HepG2 (cell line): Measurements from ENCODE around the gene ADGRG1. TPM values are rescaled to one million over a fixed set of nuclear protein-coding genes. Genes with fewer than 3 reads are reported as not detected.
A peak's percentile ranks its signal among the peaks of the same experiment; 100 is the strongest.

ENCODE experiments used
- AKAP8 ChIP-seq: sonication (generic); formaldehyde crosslinking; IDR thresholded peaks from 2 replicates; pipeline ENCODE4 v1.5.1; 2020; ENCODE audit warnings: mild to moderate bottlenecking, missing genetic modification reagents
- ARNTL ChIP-seq: sonication (generic); formaldehyde crosslinking; IDR thresholded peaks from 2 replicates; pipeline ENCODE4 v1.4.0; 2020; ENCODE audit warnings: mild to moderate bottlenecking, missing genetic modification reagents
- BCL6 ChIP-seq: IDR thresholded peaks from 2 replicates; pipeline ENCODE4 v1.6.1; 2016; ENCODE audit warnings: missing genetic modification reagents, missing compliant biosample characterization
- CREB1 ChIP-seq, 2 experiments: fragments of 450-650 bp in 1 of 2; IDR thresholded peaks; 2 replicates each; pipeline ENCODE4 v1.6.1; 2016 to 2017; ENCODE audit warnings: control low read depth in 1 of 2, mild to moderate bottlenecking in 1 of 2, missing compliant biosample characterization in 1 of 2, missing genetic modification characterization in 1 of 2
- HNF4G ChIP-seq, 2 experiments: sonication (generic) in 1 of 2; formaldehyde crosslinking in 1 of 2; IDR thresholded peaks; 2 replicates each; pipeline versions ENCODE4 v1.4.0 to v1.6.1; 2011 to 2020; ENCODE audit warnings: borderline replicate concordance in 2 of 2, low read depth in 2 of 2, mild to moderate bottlenecking in 2 of 2, low read length in 1 of 2, missing genetic modification reagents in 1 of 2, moderate library complexity in 1 of 2
- KDM3A ChIP-seq: IDR thresholded peaks from 2 replicates; pipeline ENCODE4 v1.6.1; 2018; ENCODE audit warnings: low read depth, missing compliant biosample characterization
- KLF16 ChIP-seq, 2 experiments: sonication (generic) in 1 of 2; formaldehyde crosslinking in 1 of 2; IDR thresholded peaks; 2 replicates each; pipeline versions ENCODE4 v1.6.1 to v1.8.0; 2016 to 2023; ENCODE audit warnings: missing genetic modification reagents in 2 of 2, missing compliant biosample characterization in 1 of 2
- MXD4 ChIP-seq: IDR thresholded peaks from 2 replicates; pipeline ENCODE4 v1.6.1; 2016; ENCODE audit warnings: mild to moderate bottlenecking, missing biosample characterization, missing genetic modification reagents
- NFE2L1 ChIP-seq: sonication (generic); formaldehyde crosslinking; IDR thresholded peaks from 2 replicates; pipeline ENCODE4 v1.4.0; 2020; ENCODE audit warnings: missing genetic modification reagents, mild to moderate bottlenecking, borderline replicate concordance
- RAD21 ChIP-seq: fragments of 450-650 bp; formaldehyde crosslinking; IDR thresholded peaks from 2 replicates; pipeline ENCODE4 v1.5.0; 2020; ENCODE audit warnings: mild to moderate bottlenecking
- SALL2 ChIP-seq: sonication (generic); formaldehyde crosslinking; IDR thresholded peaks from 2 replicates; pipeline ENCODE4 v1.8.1; 2023; ENCODE audit warnings: mild to moderate bottlenecking, missing genetic modification reagents, inconsistent platforms
- SCMH1 ChIP-seq: sonication (generic); formaldehyde crosslinking; IDR thresholded peaks from 2 replicates; pipeline ENCODE4 v1.9.0; 2021; ENCODE audit warnings: missing genetic modification reagents, mild to moderate bottlenecking, borderline replicate concordance
- SMARCE1 ChIP-seq: fragments of 450-650 bp; IDR thresholded peaks from 2 replicates; pipeline ENCODE4 v1.6.1; 2017; ENCODE audit warnings: borderline replicate concordance
- SP140L ChIP-seq: sonication (generic); formaldehyde crosslinking; IDR thresholded peaks from 2 replicates; pipeline ENCODE4 v1.4.0; 2020; ENCODE audit warnings: missing genetic modification reagents, borderline replicate concordance
- SSRP1 ChIP-seq: IDR thresholded peaks from 2 replicates; pipeline ENCODE4 v1.6.1; 2016; ENCODE audit warnings: control low read depth
- TCF7L2 ChIP-seq: IDR thresholded peaks from 2 replicates; pipeline ENCODE4 v1.6.1; 2011; ENCODE audit warnings: mild to moderate bottlenecking, low read depth, low read length, moderate library complexity
- ZBTB8A ChIP-seq: sonication (generic); formaldehyde crosslinking; IDR thresholded peaks from 2 replicates; pipeline ENCODE4 v1.4.0; 2020; ENCODE audit warnings: mild to moderate bottlenecking, low read depth, missing genetic modification reagents, borderline replicate concordance
- ZEB1 ChIP-seq: IDR thresholded peaks from 2 replicates; pipeline ENCODE4 v1.6.1; 2012; ENCODE audit warnings: mild to moderate bottlenecking, low read depth, inconsistent platforms; ENCODE audit not compliant: insufficient replicate concordance
- ZNF350 ChIP-seq: sonication (generic); formaldehyde crosslinking; IDR thresholded peaks from 2 replicates; pipeline ENCODE4 v1.4.0; 2020; ENCODE audit warnings: mild to moderate bottlenecking, low read depth, missing genetic modification reagents, borderline replicate concordance
- polyA plus RNA-seq, 8 experiments: library from polyadenylated mRNA; depleted of rRNA in 3 of 8; stranded (reverse) in 7 of 8; unstranded in 1 of 8; fragments of >200 nt; fragmentation: Illumina TruSeq in 4 of 8; extraction: Trizol in 4 of 8; gene quantifications; 2 replicates each; pipeline versions ENCODE4 v1.2.1 to v1.2.3, GENCODE V29; 2011 to 2016; ENCODE audit warnings: low read depth in 4 of 8, missing spikeins in 1 of 8, mixed read lengths in 1 of 8; ENCODE audit not compliant: insufficient read depth in 1 of 8
- total RNA-seq, 5 experiments: library from RNA; depleted of rRNA; stranded (reverse); fragments of >200 nt; fragmentation: Illumina TruSeq; extraction: Trizol; gene quantifications; 2 replicates each; pipeline ENCODE4 v1.2.3, GENCODE V29; 2016; ENCODE audit warnings: low read depth in 1 of 5
- TF ChIP-seq, protein P1 (sequence below): sonication (generic); formaldehyde crosslinking; IDR thresholded peaks from 2 replicates; pipeline ENCODE4 v1.5.1; 2020; ENCODE audit warnings: mild to moderate bottlenecking, missing genetic modification reagents, borderline replicate concordance
- TF ChIP-seq, protein P2 (sequence below): sonication (generic); formaldehyde crosslinking; IDR thresholded peaks from 2 replicates; pipeline ENCODE4 v1.8.0; 2022; ENCODE audit warnings: low read depth, missing genetic modification reagents
- TF ChIP-seq, protein P3 (sequence below): sonication (generic); formaldehyde crosslinking; IDR thresholded peaks from 2 replicates; pipeline ENCODE4 v1.8.1; 2023; ENCODE audit warnings: mild to moderate bottlenecking, inconsistent platforms, moderate library complexity, missing genetic modification reagents, borderline replicate concordance
- TF ChIP-seq, protein P4 (sequence below): sonication (generic); formaldehyde crosslinking; IDR thresholded peaks from 2 replicates; pipeline ENCODE4 v1.5.1; 2020; ENCODE audit warnings: missing genetic modification reagents, mild to moderate bottlenecking, borderline replicate concordance

Gene ADGRG1
- total and polyA plus RNA-seq, 2 of the 13 experiments (the other 11 are each of a cell fraction or from before 2014, with no cell fraction given) = 2.7 to 5.9 TPM

DNA sequence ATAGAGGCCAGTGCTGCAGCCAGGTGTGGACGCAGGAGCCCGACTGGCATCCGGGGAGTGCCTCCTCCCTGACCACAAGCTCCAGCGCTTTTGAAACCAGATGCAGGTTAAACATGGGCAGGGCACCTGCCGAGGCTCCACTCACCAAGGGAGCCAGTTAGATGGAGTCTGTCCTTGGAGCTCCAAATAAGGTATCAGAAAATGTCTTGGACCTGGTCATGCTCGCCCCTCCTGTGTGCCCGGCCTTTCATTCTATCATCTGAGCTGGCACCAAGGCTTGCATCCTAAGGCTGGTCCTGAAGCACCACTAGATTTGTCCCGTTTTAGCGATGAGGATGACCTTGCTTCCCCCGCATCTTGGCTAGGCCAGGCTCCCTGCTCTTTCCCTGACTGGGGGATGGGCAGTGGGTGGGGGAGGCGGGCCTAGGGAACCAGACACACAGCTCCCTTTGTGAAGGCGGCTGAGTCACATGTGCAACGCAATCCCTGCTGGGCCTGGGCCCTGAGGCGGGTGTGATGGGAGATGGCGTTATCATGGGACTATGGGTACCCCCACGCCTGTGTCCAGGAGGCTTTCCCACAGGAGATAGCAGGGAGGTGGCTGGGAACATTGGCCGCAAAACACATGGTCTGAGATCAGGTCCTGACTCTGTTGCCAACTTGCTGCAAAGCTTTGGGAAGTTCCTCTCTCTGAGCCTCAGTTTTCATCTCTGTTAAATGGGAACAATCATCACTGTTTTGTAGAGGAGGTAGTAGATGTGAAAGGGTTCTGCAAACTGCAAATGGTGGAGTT is 5.0 kb upstream of the ADGRG1 start (continued):
- TF ChIP-seq, protein P1, sequence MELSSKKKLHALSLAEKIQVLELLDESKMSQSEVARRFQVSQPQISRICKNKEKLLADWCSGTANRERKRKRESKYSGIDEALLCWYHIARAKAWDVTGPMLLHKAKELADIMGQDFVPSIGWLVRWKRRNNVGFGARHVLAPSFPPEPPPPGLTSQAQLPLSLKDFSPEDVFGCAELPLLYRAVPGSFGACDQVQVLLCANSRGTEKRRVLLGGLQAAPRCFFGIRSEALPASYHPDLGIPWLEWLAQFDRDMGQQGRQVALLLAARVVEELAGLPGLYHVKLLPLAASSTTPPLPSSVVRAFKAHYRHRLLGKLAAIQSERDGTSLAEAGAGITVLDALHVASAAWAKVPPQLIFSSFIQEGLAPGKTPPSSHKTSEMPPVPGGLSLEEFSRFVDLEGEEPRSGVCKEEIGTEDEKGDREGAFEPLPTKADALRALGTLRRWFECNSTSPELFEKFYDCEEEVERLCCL (CRISPR knock-in tag) = no peak
- TF ChIP-seq HNF4G (IDR thresholded peaks at IDR 0.05; ENCODE audit: borderline replicate concordance, low read depth, low read length) = no peak; the same call in 1 of the 2 replicates
- TF ChIP-seq HNF4G (CRISPR knock-in tag; IDR thresholded peaks at IDR 0.05; ENCODE audit: borderline replicate concordance, low read depth) = no peak
- no peak for TF ChIP-seq ZBTB8A (CRISPR knock-in tag)
- no peak for TF ChIP-seq MXD4 (CRISPR knock-in tag)
- 0 out of 2 replicates have a peak, but pooled peaks have one; percentile 23 for TF ChIP-seq ARNTL (CRISPR knock-in tag)
- TF ChIP-seq CREB1 (IDR thresholded peaks at IDR 0.05) = no peak
- TF ChIP-seq CREB1 (CRISPR knock-in tag; IDR thresholded peaks at IDR 0.05) = no peak
- no peak for TF ChIP-seq TCF7L2
- TF ChIP-seq, protein P2, sequence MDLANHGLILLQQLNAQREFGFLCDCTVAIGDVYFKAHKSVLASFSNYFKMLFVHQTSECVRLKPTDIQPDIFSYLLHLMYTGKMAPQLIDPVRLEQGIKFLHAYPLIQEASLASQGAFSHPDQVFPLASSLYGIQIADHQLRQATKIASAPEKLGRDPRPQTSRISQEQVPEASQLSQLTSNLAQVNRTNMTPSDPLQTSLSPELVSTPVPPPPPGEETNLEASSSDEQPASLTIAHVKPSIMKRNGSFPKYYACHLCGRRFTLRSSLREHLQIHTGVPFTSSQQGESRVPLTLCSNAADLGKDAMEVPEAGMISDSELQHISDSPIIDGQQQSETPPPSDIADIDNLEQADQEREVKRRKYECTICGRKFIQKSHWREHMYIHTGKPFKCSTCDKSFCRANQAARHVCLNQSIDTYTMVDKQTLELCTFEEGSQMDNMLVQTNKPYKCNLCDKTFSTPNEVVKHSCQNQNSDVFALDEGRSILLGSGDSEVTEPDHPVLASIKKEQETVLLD = no peak
- no peak for TF ChIP-seq RAD21 (CRISPR knock-in tag)
- TF ChIP-seq SMARCE1 = no peak
- no peak for TF ChIP-seq ZNF350 (CRISPR knock-in tag)
- TF ChIP-seq KLF16 (CRISPR knock-in tag; IDR thresholded peaks at IDR 0.05) = 0 out of 4 replicates have a peak, but pooled peaks of 1 of the 2 experiments have one; percentile 11
- no peak for TF ChIP-seq AKAP8 (CRISPR knock-in tag)
- no peak for TF ChIP-seq NFE2L1 (CRISPR knock-in tag)
- no peak for TF ChIP-seq SP140L (CRISPR knock-in tag)
- no peak for TF ChIP-seq SALL2
- TF ChIP-seq, protein P3, sequence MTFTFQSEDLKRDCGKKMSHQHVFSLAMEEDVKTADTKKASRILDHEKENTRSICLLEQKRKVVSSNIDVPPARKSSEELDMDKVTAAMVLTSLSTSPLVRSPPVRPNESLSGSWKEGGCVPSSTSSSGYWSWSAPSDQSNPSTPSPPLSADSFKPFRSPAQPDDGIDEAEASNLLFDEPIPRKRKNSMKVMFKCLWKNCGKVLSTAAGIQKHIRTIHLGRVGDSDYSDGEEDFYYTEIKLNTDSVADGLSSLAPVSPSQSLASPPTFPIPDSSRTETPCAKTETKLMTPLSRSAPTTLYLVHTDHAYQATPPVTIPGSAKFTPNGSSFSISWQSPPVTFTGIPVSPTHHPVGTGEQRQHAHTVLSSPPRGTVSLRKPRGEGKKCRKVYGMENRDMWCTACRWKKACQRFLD (CRISPR knock-in tag) = no peak
- no peak for TF ChIP-seq ZEB1
- no peak for TF ChIP-seq SCMH1
- TF ChIP-seq BCL6 (CRISPR knock-in tag) = no peak
- peak; percentile 66; the same call in 1 of the 2 replicates for TF ChIP-seq KDM3A
- TF ChIP-seq SSRP1 (CRISPR knock-in tag) = 0 out of 2 replicates have a peak, but pooled peaks have one; percentile 84
- TF ChIP-seq, protein P4, sequence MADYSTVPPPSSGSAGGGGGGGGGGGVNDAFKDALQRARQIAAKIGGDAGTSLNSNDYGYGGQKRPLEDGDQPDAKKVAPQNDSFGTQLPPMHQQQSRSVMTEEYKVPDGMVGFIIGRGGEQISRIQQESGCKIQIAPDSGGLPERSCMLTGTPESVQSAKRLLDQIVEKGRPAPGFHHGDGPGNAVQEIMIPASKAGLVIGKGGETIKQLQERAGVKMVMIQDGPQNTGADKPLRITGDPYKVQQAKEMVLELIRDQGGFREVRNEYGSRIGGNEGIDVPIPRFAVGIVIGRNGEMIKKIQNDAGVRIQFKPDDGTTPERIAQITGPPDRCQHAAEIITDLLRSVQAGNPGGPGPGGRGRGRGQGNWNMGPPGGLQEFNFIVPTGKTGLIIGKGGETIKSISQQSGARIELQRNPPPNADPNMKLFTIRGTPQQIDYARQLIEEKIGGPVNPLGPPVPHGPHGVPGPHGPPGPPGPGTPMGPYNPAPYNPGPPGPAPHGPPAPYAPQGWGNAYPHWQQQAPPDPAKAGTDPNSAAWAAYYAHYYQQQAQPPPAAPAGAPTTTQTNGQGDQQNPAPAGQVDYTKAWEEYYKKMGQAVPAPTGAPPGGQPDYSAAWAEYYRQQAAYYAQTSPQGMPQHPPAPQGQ (CRISPR knock-in tag) = no peak
